Stimulated activated naive CD4-positive, alpha-beta T cell treated with Interleukin-2 at 50 U/mL for 16 hours (primary cell): ENCODE results near the gene LGR6.

Source experiments
- DNase-seq: peaks from one replicate; lab custom pipeline; 2025; lab: John Stamatoyannopoulos, UW

The LGR6 gene

DNA sequence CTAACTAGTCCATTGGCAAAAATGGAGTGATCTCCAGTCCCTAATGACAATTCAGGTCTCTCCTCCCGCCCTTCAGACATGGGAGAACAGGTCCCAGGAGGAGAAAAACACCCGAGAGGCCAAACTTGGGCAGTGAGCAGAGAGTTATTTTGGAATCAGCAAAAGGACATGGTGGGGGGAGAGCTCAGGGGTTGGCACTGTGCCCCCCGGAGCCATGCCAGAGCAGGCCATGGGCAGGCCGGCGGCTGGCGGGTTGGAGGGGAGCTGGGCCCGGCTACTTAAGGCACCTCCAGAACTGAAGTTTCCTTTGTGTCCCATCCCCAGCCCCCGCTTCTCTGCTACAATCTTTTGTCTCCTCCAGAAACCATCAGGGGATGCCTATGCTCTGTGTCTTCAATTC is 7.1 kb downstream of the LGR6 start:
- DNase-seq, result no peak

DNA sequence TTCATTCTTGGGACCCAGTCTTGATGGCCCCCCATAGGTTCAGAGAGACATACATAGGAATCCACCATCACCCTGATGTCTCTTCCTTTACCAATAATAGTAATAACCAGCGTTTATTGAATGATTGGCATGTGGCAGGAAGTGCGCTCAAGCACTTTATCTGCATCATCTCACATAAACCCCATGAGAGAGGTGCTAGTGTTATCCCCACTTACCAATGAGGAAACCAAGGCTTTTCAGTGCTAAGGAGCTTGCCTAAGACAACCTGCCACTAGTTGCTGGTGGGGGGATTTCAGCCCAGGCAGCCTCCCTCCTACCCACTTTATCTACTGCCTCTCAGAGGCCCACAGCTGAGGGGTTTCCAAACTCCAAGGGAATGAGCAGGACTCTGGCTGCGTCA is 7.7 kb downstream of the LGR6 start:
- no peak for DNase-seq

DNA sequence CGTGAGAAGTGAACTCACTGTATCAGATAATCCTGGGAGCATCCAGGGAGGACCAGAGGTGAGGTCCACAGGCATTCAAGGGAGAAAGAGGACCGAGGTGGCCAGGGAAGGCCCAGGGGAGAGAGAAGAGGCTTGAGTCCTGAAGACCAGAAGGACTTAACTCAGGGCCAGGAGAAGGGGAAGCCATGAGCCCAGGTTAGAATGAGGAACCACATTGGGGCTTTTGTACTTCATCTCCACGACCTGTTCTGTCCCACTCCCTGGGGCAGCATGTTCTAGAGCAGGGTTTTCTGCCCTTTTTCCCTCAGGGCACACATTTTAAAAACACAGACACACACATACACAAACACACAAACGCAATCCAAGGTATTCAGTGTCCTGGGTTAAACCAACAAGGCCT is 8.4 kb downstream of the LGR6 start:
- no peak for DNase-seq

DNA sequence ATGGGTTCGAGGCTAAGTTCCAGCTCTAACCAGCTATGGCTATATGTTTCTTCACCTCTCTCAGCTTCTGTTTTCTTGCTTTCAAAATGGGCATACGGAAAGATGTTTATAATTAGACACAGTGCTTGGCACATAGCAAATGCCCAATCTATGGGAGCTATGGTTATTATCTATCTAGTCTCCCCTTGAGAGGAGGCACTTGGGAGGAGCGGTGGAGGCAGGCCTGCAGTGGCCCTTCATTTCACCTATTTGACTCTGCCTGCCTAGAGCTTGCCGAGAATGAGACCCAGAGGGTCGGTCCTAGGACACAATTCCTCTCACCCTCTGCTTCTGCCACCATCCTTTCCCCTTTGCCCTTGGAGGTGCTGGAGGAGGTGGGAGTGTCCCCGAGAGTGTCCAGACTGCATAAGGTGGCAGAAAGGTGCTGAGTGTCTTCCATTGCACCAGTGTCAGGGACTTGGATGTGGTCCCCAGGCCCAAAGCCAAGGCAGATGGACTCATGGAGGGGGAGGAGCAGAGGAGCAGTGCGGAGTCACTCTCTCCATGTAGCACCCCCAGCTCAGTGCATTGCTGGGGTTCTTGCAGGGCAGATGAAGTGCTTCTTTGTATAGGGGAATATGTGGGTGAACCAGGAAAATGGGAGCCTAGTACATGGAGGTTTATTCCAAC is 9.0 kb downstream of the LGR6 start:
- DNase-seq, result no peak

DNA sequence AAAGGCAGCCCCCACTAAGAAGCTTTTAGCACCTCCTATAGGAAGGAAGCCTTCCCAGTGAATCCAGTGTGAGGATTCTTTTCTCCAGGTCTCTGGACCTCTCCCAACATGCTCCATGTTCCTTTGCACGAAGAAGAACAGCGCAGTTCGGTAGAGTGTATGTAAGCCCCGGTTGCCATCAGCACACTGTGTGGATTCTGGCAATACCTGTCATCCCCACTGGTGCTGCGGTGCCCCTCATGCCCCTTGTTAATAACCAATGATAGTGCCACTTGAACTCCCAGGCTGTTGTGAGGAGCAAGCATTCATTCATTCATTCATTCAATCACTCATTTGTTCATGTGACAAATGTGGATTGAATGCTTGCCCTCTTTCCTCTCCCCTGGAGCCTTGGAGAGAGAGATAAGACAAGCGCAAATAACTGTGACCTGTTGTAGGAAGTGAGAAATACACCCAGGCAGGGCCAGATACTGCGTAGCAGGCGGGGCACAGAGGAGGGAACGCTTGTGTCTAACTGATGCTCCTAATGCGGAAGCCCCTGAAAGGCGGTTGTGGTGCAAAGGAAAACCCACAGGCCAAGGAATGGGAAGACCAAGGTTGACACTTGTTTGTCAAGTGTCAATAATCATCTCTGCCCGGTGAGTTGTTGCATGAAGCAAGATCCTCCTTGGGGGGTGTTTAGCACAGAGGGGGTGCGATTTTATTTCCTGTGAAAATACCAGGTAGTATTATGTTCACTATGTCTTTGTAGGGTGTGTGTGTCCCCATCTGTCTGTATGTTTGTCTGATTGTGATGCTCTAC is 9.8 kb downstream of the LGR6 start:
- DNase-seq, result no peak

DNA sequence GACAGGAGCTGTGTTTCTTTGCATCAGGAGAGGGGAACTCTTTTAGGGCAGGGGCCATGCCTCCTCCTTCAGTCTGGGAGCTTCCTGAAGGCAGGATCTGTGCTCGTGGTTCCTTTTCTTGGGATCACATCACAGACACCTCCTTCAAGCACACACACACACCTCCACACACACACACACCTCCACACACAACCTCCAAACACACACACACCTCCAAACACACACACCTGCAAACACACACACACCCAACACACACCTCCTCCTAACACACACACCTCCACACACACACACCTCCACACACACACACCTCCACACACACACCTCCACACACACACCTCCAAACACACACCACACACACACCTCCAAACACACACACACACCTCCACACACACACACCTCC is 10.5 kb downstream of the LGR6 start:
- no peak for DNase-seq

DNA sequence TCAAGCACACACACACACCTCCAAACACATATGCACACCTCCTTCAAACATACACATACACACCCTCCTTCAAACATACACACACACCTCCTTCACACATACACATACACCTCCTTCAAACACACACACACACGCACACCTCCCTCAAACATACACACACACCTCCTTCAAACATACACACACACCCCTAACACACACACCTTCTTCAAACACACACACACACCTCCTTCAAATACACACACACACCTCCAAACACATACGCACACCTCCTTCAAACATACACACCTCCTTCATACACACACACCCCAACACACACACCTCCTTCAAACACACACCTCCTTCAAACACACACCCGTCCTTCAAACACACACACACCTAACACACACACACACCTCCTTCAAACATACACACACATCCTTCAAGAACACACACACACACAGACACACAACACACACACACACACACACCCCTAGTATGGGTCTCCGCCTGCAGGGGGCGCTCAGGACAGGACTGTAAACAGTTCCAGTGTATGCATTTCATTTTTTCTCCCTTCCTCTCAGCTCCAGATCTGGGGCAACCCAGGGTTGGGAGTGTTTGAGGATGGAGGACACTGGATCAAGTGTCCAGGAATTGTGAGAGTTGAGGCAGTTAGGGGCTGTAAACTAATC is 12.1 kb downstream of the LGR6 start:
- no peak for DNase-seq

DNA sequence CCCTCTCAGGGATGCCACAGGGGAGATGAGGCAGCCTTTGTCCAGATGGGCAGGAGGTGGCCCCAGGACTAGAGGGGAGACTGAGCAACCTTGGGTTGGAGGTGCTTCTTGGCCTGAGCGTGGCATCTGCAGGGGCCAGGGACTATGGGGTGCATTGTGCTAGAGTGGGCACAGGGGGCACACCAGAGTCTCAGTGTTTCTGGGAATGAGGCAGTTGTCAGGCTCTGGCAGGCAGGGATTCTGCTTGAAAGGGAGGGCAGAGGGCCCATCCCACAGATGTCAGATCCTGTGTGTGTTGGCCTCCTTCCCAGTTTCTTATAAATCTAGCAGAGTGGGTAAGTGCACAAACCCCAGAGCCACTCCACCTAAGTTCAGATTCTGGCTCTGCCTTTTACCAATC is 13.7 kb downstream of the LGR6 start:
- DNase-seq, result no peak

DNA sequence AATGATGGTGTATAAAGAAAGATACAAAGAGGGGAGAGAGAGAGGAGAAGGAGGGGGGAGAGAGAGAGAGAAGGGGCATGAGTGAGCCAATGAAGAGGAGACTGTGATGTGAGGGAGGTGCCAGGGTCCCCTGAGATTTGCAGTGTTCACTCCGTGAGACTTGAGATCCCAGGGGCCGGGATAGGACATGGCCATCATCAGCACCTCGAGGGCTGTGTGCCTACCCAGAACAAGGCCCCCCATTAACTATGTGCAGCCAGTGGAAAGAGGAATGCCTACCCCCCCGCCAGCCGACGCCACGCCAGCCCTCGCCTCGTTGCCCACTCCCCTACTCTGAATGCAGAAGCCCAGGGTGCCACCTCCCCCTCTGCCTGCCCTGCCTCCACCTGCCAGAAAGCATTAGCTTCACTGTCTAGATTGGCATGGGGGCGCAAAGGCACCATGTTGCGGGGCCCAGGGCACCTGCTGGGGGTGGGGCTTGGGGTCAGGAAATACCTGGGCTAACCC is 14.8 kb downstream of the LGR6 start:
- no peak for DNase-seq

DNA sequence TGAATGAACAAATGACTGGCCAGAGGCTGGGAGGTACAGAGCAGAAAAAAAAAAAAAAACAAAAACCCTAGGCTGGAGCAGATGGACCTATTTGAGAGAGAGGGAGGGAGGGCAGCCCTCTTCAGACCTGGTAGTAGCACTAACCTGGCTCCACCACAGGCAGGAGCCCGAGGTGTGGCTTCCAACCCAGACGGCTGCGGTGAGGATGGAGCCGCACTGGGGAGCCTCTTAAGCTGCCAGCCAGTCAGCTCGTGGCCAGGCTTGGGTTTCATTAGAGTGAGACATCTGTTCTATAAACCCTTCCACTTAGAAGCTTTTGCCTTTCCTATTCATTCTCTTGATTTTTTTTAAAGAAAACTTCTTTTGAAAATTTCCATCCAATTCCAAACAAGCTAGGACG is 16.8 kb downstream of the LGR6 start:
- no peak for DNase-seq

DNA sequence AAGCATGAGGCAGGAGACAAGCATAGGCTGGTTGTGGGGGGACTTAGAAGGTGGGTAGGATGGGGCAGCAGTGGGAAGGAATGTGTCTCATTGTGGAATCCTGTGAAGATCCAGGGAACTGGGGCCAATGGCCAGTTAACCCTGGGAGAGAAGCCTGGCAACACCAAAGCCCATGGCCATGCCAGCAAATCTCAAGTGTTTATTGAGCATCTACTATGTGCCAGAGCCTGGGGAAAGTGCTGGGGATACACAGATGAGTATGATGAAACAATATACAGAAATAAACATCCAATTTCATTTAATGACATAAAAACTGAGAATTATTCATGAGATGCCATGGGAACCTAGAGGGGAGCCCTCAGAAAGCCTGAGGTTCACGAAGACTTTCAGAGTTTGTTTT is 17.4 kb downstream of the LGR6 start:
- DNase-seq, result no peak

DNA sequence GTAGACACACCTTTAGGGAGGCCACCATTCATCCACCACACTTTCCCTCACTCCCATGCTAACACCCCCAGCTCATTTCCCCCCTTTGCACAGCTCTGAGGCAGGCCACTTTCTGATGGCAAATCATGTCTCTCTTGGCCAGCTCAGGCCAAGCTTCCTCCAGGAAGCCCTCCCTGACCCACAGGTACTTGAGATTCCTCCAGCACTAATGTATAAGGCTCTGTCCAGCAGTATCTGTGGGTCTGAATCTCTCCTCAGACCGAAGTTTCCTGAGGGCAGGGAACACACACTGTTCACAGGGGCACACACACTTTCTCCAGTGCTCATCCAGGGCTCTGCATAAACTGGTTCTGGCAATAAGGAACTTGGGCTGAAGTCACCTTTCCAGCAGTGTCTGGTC is 19.2 kb downstream of the LGR6 start:
- DNase-seq, result no peak

DNA sequence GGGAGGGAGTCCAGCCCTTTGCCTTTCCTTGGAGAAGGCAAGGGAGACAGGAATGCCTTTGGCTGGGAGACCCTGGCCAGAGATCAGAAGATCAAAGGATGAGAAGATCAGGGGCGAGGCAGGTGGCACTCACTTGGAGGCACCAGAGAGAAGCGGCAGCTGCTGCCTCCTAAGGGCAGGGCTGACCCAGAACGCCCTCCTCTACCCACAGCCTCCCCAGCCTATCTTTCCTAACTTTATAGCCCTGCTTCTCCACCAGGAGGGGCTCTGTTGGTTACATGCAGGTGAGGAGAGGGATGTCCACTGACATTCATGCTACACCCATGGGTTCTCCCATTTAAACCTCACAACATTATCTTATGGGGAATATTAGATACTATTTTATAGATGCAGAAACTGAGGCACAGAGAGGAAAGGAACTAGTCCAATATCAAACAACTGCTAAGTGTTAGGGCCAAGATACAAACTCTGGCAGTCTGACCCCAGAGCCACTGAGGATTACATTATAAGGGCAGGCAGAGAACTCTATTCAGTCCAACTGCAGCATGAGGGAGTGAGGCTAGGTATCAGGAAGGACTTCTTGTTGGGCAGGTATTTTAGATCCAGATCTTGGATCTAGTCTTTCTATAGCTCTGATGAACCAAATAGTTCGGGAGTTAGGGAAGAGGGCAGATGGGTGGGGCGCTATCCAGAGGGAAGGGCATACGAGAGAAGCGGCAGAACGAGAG is 19.9 kb downstream of the LGR6 start:
- no peak for DNase-seq

DNA sequence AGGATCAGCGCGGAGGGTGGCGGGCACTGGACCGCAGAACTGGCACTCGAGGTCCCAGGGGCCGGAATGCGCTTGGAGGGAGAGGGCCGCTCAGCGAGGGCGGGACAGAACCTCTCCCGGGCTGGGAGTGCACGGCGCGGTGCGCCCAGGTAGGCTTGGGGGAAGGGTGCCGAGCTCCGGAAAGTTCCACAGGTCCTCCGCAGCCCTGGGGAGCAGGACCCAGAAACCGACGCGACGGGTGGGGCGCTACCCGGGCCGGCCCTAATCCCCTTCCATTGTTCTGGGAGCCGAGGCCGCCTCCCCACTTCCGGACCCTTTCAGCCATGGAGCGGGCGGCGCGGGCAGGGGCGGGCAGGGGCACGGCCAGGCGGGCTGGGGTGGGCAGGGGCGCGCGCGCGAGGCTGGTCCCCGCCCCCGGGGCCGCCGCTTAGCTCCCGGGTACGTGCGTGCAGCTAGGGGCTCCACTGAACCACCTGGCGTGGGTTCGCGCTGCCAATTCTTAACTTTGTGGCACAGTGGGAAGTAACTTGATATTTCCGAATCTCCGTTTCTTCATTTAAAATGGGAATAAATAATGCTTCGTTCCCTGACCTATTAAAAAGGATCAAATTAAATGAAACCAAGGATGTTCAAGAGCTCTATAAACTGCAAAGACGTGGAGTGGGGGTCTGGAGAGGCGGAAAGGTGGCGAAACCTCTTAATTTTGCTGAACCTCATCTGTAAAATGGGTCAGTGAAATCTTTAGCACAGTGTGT is 20.7 kb downstream of the LGR6 start:
- DNase-seq, result no peak

DNA sequence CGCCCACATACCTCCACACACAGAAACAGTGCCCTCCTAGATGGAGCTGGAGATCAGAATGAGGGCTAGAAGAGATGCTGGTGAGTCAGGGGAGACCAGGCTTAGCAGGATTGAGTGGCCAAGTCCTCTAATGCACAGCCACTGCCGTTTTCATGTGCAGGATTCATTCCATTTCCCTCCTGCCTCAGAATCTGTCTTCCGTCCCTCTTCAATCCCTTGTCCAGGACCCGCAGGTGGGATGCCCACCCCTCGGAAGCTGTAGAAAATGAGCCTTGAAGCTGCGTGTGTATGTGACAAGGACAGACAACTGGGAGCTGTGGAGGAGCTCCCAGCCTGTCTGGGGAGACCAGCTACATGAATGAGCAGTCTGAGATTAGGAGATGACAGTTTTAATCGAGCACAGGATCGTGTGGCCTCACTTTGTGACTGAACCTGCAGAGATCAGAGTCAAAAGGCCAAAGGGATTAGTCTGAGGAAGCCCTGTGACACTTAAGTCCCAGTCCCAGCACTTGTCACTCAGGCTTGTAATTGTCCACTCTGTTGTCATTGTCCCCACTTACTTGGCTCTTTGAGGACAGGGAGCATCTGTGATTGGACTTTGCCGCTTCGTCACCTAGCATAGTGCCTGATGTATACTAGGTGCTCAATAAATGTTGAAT is 22.0 kb downstream of the LGR6 start:
- no peak for DNase-seq

DNA sequence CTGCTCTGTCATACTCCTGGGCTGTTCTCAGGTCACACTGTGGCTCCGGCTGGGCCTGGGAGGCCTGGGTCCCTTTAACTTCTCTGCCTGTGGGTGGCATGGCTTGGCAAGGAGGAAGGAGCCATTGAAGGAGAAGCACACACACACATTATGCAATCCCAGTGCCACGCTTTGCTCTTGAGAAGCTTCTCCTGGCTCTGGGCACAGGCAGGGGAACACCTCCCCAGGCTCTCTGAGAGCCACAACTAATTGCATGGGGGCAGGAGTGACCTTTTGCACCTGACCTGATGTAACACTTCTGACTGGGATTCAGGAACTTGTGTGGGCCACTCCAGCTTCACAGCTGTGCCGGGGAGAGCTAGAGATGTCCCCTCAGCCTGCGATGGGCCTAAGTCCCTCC is 23.1 kb downstream of the LGR6 start:
- no peak for DNase-seq

DNA sequence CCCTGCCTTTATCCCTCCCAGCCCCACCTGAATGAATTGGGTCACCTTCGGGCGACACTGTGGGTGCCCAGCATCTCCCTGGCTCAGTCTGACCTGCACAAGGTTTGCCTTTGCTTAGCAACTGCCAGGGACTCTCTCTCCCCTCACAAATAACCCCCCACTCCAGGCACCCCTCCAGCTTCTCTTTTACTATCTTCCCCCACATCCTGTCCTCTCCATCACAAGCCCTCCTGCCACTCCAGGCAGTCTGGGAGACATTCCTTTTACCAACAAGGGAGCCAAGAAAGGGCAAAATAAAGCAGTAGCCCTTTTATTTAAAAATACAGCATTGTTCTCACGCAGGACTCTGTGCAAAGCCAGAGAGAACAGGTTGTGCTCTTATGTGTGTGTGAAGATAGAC is 23.9 kb downstream of the LGR6 start:
- no peak for DNase-seq

DNA sequence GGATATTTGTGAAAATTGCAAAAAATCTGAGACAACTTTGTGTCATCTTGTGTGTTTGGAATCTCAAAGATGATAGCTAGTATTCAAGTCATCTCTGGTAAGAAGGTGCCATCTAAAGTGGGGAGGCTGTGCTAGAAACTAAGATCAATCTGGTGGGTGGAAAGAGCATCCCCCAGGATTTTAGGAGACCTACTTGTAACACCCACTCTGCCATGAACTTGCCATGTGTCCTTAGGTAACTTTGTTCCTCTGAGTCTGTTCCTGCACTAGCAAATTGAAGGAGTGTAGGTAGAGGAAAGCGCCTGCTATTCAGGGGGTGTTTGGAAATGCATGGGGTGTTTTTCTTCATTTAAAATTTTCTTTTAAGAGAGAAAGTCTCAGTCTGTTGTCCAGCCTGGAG is 24.4 kb downstream of the LGR6 start:
- DNase-seq, result no peak

DNA sequence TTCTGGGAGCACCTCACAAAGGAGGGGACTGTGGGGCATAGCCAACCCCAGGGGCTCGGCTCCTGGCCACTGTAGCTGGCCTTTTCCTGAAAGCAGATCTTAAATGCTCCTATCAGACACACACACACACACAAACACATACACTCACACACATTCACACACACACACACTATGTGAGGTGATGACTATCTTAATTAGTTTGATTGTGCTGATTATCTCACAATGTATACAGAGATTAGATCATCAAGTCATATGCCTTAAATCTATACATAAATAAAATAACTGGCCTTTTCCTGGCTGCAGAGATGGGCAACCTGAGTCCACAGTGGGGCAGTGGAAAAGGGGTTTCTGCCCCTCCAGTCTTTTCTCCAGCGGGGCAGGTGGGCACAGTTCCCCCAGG is 27.1 kb downstream of the LGR6 start:
- no peak for DNase-seq

DNA sequence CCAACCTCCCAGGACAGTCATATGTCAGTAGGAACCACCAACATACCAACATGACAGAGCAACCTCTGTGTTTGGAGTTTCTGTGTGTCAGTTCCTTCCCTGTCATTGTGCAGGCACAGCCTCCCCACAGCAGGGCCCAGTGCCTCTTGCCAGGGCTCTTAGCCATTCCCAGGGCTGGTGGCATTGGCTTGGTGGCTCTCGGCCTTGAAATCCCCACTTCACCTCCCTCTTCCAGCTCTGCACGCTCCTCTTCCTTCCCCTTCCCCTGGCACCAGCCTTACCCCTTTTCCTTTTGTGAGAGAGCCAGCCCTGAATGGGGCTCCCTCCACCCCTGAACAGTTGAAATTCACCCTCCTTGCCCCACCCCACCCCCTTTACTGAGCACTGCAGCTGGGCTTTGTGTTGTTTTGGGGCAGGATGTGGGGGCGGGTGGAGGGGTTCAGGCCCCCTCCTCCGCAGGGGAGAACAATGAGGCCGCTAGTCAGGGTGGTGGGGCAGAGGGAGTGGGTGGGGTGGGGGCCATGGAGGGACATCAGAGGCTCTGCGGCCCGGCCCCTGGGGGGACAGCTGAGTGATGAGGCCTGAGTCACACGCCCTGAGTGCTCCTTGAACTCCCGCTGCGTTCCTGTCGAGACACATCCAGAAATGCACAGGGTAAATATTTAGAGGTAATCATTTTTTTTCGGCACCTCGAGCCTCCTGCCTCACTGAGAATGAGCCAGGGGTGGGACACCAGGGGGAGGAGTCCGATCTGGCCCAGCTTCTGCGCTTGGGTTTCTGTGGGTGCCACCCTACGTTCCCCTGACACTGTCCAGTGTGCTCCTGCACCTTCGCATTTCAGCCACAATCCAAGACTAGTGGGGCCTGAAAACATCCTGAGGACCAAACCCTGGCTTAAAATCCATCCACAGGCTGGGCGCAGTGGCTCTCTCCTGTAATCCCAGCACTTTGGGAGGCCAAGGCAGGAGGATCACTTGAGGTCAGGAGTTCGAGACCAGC is 28.6 kb downstream of the LGR6 start:
- no peak for DNase-seq
